GM12801 (cell line): ENCODE results near the gene KIF3B.

ENCODE experiments used
- TF ChIP-seq, protein P1 (sequence below): IDR thresholded peaks from one replicate; pipeline ENCODE4 v1.5.1; 2011; ENCODE audit warnings: control low read depth; ENCODE audit not compliant: insufficient read length; ENCODE audit errors: extremely low read depth

The KIF3B gene

DNA sequence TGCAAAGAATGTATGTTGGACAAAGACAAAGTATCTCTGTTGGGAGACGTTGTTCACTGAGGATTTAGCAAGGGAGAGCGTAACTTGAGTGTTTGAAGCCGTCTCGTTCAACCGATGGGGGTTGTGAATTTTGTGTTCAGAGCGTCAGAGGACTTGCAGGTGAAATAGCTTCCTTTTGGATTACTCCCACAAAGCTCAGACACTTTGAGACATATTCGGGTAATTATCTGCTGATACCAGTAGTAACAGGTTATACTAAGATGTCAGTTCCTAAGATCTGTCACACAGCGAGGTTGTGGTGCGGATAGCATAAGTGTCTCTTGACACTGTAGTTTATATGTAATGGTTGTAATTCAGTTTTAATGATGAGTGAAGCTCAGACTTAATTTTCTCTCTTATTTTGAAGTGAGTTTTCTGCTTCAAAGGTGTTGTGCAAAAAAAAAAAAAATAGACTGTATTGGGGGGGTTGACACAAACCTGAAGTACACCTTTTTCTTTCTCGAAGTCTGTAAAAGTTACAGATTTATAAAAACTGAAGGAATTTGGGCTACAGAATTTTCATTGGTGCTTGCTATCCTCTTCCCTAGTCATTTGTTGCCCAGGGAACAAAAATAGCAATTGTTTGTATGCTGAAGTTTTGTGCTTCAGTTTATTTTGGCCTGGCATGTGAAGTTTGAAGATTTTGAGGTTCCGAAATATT lies 82.3 kb downstream of the KIF3B start:
- TF ChIP-seq, protein P1, sequence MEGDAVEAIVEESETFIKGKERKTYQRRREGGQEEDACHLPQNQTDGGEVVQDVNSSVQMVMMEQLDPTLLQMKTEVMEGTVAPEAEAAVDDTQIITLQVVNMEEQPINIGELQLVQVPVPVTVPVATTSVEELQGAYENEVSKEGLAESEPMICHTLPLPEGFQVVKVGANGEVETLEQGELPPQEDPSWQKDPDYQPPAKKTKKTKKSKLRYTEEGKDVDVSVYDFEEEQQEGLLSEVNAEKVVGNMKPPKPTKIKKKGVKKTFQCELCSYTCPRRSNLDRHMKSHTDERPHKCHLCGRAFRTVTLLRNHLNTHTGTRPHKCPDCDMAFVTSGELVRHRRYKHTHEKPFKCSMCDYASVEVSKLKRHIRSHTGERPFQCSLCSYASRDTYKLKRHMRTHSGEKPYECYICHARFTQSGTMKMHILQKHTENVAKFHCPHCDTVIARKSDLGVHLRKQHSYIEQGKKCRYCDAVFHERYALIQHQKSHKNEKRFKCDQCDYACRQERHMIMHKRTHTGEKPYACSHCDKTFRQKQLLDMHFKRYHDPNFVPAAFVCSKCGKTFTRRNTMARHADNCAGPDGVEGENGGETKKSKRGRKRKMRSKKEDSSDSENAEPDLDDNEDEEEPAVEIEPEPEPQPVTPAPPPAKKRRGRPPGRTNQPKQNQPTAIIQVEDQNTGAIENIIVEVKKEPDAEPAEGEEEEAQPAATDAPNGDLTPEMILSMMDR, result no peak

DNA sequence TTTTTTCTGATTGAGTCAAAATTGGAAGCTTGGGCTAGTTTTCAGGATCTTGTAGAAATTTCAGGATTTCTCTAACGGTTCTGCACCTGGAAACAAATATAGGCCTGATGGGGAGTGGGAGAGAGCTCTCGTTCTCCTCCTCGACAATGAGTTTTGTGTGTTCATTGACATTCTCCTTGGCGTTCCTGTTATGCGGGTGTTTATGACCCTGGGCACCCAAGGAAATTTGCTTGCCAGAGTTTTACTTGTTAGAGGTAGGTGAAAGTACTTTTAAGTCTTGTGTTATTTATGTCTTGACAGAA lies 82.8 kb downstream of the KIF3B start:
- TF ChIP-seq, protein P1, result no peak

DNA sequence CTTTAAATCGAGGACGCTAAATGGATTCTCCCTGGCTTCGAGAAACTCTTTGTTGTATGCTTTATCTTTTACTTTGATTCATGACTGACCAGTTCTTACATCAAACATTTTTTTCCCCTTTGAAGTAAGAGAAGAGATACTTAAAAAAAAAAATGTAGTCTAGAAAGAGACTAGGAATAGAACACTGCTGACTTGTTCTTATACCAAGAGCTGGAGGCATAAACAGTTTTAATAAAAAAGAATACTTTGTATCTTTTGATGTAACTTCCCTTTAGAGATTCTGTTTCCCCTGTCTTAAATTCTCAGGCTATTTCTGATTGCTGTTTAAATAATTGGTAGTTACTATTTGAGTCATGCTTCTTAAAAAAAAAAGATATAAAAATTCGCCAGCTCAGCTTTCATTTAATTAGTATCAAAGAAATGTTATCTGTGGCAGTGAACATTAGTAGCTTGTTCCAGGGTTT lies 85.5 kb downstream of the KIF3B start:
- TF ChIP-seq, protein P1, result no peak

DNA sequence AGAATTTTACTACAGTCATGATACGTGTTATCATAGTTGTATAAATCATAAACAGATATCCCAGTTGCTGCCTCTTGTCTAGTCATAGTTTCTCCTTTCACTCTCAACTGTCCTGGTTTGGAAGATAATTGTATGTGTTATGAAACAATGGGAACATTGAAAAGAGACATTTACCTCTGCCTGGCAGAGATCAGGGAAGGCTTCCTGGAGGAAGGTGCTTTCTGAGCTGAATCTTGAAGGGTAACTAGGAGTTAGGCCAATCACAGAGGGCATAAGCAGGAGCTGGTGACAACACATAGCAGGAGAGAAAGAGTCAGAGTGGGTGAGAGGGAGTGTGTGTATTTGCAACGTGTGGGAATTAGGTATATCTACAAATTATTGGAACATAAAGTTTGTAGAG lies 86.0 kb downstream of the KIF3B start:
- TF ChIP-seq, protein P1, result no peak

DNA sequence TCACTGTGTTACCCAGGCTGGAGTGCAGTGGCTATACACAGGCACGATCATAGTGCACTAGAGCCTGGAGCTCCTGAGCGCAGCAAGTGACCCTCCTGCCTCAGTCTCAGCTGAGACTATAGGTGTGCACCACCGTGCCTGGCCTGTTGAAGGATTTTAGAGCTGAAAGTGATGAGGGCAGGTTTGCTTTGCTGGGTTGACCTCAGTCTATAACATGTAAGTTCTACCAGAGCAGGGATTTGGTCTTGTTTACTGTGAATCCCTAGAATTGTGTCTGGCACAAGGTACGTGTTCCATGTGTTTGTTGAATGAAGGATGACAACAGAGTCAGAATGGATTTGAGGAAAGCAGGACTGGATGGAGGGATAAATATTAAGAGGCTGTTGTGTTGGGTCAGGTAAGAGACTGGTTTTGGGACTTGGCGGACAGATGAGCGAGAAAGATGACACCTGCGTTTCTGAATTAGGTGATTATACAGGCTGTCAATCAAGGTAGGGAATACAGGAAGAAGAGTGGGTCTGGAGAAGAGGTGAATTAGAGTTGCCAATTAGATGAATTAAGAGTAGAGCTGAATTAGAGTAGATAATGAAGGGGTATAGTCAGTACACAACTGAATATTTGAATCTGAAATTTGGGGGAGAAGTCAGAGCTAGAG lies 87.2 kb downstream of the KIF3B start:
- TF ChIP-seq, protein P1, result no peak

DNA sequence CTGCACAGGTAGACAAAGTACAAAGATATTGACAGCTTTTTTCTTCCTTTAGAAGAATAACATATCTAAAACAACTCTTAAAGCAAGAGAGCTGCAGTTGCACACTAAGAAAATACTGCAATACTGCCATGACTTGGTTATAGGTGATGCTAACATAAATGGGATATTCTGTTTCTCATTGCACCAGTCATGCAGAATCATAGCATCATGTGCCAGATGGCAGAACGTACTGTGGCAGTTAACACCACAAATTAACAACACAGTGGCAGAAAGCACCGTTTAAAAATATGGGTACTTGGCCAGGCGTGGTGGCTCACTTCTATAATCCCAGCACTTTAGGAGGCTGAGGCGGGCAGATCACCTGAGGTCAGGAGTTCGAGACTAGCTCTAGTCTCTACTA lies 88.1 kb downstream of the KIF3B start:
- TF ChIP-seq, protein P1, result no peak

DNA sequence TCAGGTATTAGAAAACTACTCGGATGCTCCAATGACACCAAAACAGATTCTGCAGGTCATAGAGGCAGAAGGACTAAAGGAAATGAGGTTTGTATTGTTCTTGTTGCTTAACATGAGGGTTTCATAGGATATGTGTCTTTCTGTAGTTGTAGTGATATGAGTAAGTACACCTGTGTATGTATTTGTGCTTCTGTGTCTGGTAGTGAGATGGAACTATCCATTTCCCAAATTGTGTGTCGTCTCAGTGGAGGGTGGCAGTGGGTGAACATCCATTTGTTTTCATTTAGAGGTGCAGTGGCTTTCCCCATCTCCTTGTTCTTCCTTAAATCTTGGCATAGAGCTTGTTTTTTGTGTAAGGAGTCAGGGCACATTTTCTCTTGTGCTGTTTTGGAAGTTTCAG lies 88.9 kb downstream of the KIF3B start:
- TF ChIP-seq, protein P1, result no peak
